ENCODE results near the gene SLC22A31.

The SLC22A31 gene

GRCh38 chr16:89219365-89219764 lies 19.0 kb upstream of the SLC22A31 start:
- Histone ChIP-seq H3K4me1 (ENCODE audit: control insufficient read depth, low read depth, low read length) (no peaks in the 10 kb centered on the region), H3K9ac (ENCODE audit: low read length) (no peak overlapping the region), H3K27ac (ENCODE audit: low read depth, low read length) (no peak overlapping the region), H3K36me3 (ENCODE audit: control insufficient read depth, insufficient read depth, low read length) (peaks cover 3% of the 10 kb centered on the region), H3K23ac (ENCODE audit: low read length) (no peak overlapping the region), H3K79me1 (ENCODE audit: low read length) (peaks cover 5% of the 10 kb centered on the region), H4K8ac (ENCODE audit: low read depth, low read length) (no peak overlapping the region), H3K4ac (ENCODE audit: low read depth, low read length) (no peak overlapping the region), H2BK15ac (replicated peaks; ENCODE audit: low read depth) (no peak overlapping the region), H3K79me2 (ENCODE audit: control insufficient read depth, insufficient read depth, low read length) (peaks cover 2% of the 10 kb centered on the region), H3K4me3 (ENCODE audit: low read length) (no peak overlapping the region), H3K56ac (ENCODE audit: low read length) (no peak overlapping the region), H2AK5ac (ENCODE audit: low read length) (no peak overlapping the region), H3K18ac (ENCODE audit: low read length) (no peak overlapping the region), H3K4me2 (ENCODE audit: low read length) (no peak overlapping the region), H2BK5ac (ENCODE audit: low read length) (no peak overlapping the region), H3K27me3 (ENCODE audit: insufficient read depth, low read length, poor library complexity) (no peaks in the 10 kb centered on the region), H2BK120ac (ENCODE audit: low read depth, low read length) (no peak overlapping the region), H4K5ac (ENCODE audit: low read length) (no peak overlapping the region)
- no CpG with 5 or more reads among the region's 5 CpGs for WGBS (ENCODE audit: extremely low coverage, insufficient coverage, low lambda C conversion rate)
- no peak for DNase-seq

- H3K79me1 ChIP-seq (ENCODE audit: low read length) = peaks cover 5% of the 10 kb centered on the region
- H3K18ac ChIP-seq (ENCODE audit: low read length) = no peak within 1 kb of the TSS
- WGBS (ENCODE audit: extremely low coverage, insufficient coverage, low lambda C conversion rate) = no CpG with 5 or more reads among the region's 91 CpGs
Observed at GRCh38 chr16:89217388-89218191, 17.3 kb upstream of the SLC22A31 start, which contains the start of gene ZNF778. ZNF778 (plus strand) TSS chr16:89217703; CDS start chr16:89221128, 3,425 bp downstream.

DNA sequence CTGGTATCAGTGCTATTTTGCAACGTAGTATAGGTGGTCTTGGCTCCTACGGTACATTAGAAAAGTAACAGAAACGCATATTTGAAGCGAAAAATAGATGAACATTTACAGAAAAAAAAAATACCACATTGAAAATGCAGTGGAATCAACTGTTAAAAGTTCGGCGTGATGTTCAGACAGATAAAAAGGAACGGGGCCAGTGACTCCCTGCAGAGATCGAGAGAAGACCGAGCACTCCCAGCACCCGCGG lies 16.7 kb upstream of the SLC22A31 start:
- Histone ChIP-seq H3K23ac (ENCODE audit: low read length) (no peak overlapping the region), H3K56ac (ENCODE audit: low read length) (peak overlapping the region; percentile 100), H2BK120ac (ENCODE audit: low read depth, low read length) (no peak overlapping the region), H3K4ac (ENCODE audit: low read depth, low read length) (no peak overlapping the region), H4K5ac (ENCODE audit: low read length) (no peak overlapping the region), H2AK5ac (ENCODE audit: low read length) (no peak overlapping the region), H2BK5ac (ENCODE audit: low read length) (no peak overlapping the region), H3K27ac (ENCODE audit: low read depth, low read length) (no peak overlapping the region), H3K9ac (ENCODE audit: low read length) (peak overlapping the region; percentile 83), H3K4me2 (ENCODE audit: low read length) (peak overlapping the region; percentile 57), H3K4me1 (ENCODE audit: control insufficient read depth, low read depth, low read length) (no peaks in the 10 kb centered on the region), H2BK15ac (replicated peaks; ENCODE audit: low read depth) (no peak overlapping the region), H3K18ac (ENCODE audit: low read length) (no peak overlapping the region), H4K8ac (ENCODE audit: low read depth, low read length) (peak overlapping the region; percentile 87), H3K36me3 (ENCODE audit: control insufficient read depth, insufficient read depth, low read length) (peaks cover 1% of the 10 kb centered on the region), H3K79me2 (ENCODE audit: control insufficient read depth, insufficient read depth, low read length) (peaks cover 2% of the 10 kb centered on the region), H3K79me1 (ENCODE audit: low read length) (peaks cover 5% of the 10 kb centered on the region), H3K27me3 (ENCODE audit: insufficient read depth, low read length, poor library complexity) (no peaks in the 10 kb centered on the region), H3K4me3 (ENCODE audit: low read length) (peak overlapping the region; percentile 93)
- WGBS (ENCODE audit: extremely low coverage, insufficient coverage, low lambda C conversion rate) = no CpG with 5 or more reads among the region's 11 CpGs
- no peak for DNase-seq

More at GRCh38 chr16:89217388-89218191, 17.3 kb upstream of the SLC22A31 start, which contains the start of gene ZNF778:
- peak within 1 kb of the TSS; percentile 100 for H3K56ac ChIP-seq (ENCODE audit: low read length)
- H3K27me3 ChIP-seq (ENCODE audit: insufficient read depth, low read length, poor library complexity) = no peaks in the 10 kb centered on the region
- DNase-seq = peak; percentile 86
- peak within 1 kb of the TSS; percentile 85 for H3K9ac ChIP-seq (ENCODE audit: low read length)
- peak within 1 kb of the TSS; percentile 87 for H4K8ac ChIP-seq (ENCODE audit: low read depth, low read length)
- peak within 1 kb of the TSS; percentile 97 for H3K4me3 ChIP-seq (ENCODE audit: low read length)
- H2BK120ac ChIP-seq (ENCODE audit: low read depth, low read length) = no peak within 1 kb of the TSS
- H2BK15ac ChIP-seq (replicated peaks; ENCODE audit: low read depth) = no peak within 1 kb of the TSS
- H2BK5ac ChIP-seq (ENCODE audit: low read length) = no peak within 1 kb of the TSS
- no peaks in the 10 kb centered on the region for H3K4me1 ChIP-seq (ENCODE audit: control insufficient read depth, low read depth, low read length)
- H3K27ac ChIP-seq (ENCODE audit: low read depth, low read length) = no peak within 1 kb of the TSS
- peaks cover 2% of the 10 kb centered on the region for H3K79me2 ChIP-seq (ENCODE audit: control insufficient read depth, insufficient read depth, low read length)
- H2AK5ac ChIP-seq (ENCODE audit: low read length) = no peak within 1 kb of the TSS
- H3K4ac ChIP-seq (ENCODE audit: low read depth, low read length) = no peak within 1 kb of the TSS
- H3K4me2 ChIP-seq (ENCODE audit: low read length) = peak within 1 kb of the TSS; percentile 57
- H3K36me3 ChIP-seq (ENCODE audit: control insufficient read depth, insufficient read depth, low read length) = peaks cover 1% of the 10 kb centered on the region
- no peak within 1 kb of the TSS for H3K23ac ChIP-seq (ENCODE audit: low read length)
- H4K5ac ChIP-seq (ENCODE audit: low read length) = no peak within 1 kb of the TSS

DNA sequence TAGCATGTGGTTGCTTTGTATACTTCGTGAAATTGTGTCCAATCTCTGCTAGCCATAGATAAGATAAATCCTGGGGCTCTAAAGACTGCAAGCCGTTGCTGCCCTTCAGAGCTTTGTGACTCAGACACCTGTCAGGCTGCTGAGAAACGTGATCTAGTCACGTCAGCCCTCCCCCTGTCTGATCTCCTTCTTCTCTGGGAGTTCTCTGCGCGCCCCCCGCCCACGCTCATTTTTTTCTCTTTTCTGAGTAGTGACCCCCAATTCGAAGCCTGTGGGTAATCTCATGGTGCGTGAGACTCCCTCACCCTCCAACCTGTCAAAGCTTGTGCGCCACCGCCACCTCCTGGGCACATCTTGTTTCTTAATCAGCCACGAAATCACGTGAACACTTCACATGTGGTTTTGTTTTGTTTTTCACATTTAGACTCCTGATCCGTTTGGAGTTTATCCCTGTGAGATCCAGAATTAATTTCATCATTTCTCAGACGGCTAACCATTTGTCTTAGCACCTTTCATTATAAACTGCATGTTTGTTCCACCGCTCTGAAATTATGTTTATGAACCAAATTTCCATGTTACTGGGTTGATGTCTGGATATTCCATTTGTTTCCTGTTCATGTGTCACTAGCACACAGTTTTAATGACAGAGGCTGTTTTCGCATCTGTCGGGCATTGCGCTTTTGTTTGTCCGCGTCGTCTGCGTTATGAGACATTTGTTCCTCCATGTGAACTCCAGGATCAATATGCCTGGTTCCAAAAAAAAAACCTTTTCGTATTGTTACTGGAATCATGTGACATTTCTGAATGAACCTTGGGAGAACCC lies 16.2 kb upstream of the SLC22A31 start:
- no peak overlapping the region for H2AK5ac ChIP-seq (ENCODE audit: low read length)
- no CpG with 5 or more reads among the region's 25 CpGs for WGBS (ENCODE audit: extremely low coverage, insufficient coverage, low lambda C conversion rate)
- H2BK120ac ChIP-seq (ENCODE audit: low read depth, low read length) = no peak overlapping the region
- H3K36me3 ChIP-seq (ENCODE audit: control insufficient read depth, insufficient read depth, low read length) = no peaks in the 10 kb centered on the region
- no peak overlapping the region for H3K4ac ChIP-seq (ENCODE audit: low read depth, low read length)
- H4K5ac ChIP-seq (ENCODE audit: low read length) = no peak overlapping the region
- DNase-seq = peak; percentile 80
- peak overlapping the region; percentile 57 for H3K4me2 ChIP-seq (ENCODE audit: low read length)
- no peak overlapping the region for H3K27ac ChIP-seq (ENCODE audit: low read depth, low read length)
- H2BK5ac ChIP-seq (ENCODE audit: low read length) = no peak overlapping the region
- peak overlapping the region; percentile 93 for H3K4me3 ChIP-seq (ENCODE audit: low read length)
- peak overlapping the region; percentile 83 for H3K9ac ChIP-seq (ENCODE audit: low read length)
- no peak overlapping the region for H3K18ac ChIP-seq (ENCODE audit: low read length)
- H3K4me1 ChIP-seq (ENCODE audit: control insufficient read depth, low read depth, low read length) = no peaks in the 10 kb centered on the region
- H3K56ac ChIP-seq (ENCODE audit: low read length) = peak overlapping the region; percentile 100
- peaks cover 5% of the 10 kb centered on the region for H3K79me1 ChIP-seq (ENCODE audit: low read length)
- no peaks in the 10 kb centered on the region for H3K27me3 ChIP-seq (ENCODE audit: insufficient read depth, low read length, poor library complexity)
- no peak overlapping the region for H2BK15ac ChIP-seq (replicated peaks; ENCODE audit: low read depth)
- H3K23ac ChIP-seq (ENCODE audit: low read length) = no peak overlapping the region
- peaks cover 2% of the 10 kb centered on the region for H3K79me2 ChIP-seq (ENCODE audit: control insufficient read depth, insufficient read depth, low read length)
- no peak overlapping the region for H4K8ac ChIP-seq (ENCODE audit: low read depth, low read length)

DNA sequence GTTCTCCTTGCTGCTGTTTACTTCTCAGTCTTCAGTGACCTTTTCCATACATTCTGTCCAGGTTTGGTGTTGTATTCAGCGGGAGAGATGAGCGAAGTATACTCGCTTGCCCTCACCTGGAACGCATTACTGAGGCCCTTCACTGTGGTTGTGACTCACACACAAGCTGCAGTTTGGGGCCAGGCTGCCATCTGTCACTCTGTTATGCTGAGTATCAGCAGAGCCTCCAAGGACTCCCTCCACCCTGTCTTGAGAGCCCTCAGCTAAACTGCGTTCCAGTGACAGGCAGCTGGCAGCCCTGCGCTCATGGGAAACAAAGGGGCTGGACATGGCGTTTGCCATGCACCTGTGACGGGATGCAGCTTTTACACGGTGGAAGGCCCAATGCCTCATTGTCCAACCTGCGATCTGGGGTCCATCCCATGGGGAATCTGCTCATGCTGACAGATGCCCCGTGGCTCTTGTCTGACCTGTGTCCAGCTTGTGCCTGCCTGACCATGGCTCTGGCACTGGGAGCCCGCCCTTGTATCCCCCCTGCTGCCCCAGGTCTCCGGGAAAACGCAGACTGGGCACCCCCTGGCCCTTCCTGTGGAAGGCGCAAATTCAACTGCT lies 10.7 kb upstream of the SLC22A31 start:
- no peak overlapping the region for H2BK15ac ChIP-seq (replicated peaks; ENCODE audit: low read depth)
- no peak overlapping the region for H4K8ac ChIP-seq (ENCODE audit: low read depth, low read length)
- H4K5ac ChIP-seq (ENCODE audit: low read length) = no peak overlapping the region
- no peak overlapping the region for H3K4me3 ChIP-seq (ENCODE audit: low read length)
- DNase-seq = no peak
- no peaks in the 10 kb centered on the region for H3K79me2 ChIP-seq (ENCODE audit: control insufficient read depth, insufficient read depth, low read length)
- WGBS (ENCODE audit: extremely low coverage, insufficient coverage, low lambda C conversion rate) = no CpG with 5 or more reads among the region's 15 CpGs
- no peak overlapping the region for H3K56ac ChIP-seq (ENCODE audit: low read length)
- H3K18ac ChIP-seq (ENCODE audit: low read length) = no peak overlapping the region
- H3K36me3 ChIP-seq (ENCODE audit: control insufficient read depth, insufficient read depth, low read length) = no peaks in the 10 kb centered on the region
- no peak overlapping the region for H3K4me2 ChIP-seq (ENCODE audit: low read length)
- no peak overlapping the region for H2BK5ac ChIP-seq (ENCODE audit: low read length)
- H2BK120ac ChIP-seq (ENCODE audit: low read depth, low read length) = no peak overlapping the region
- no peak overlapping the region for H2AK5ac ChIP-seq (ENCODE audit: low read length)
- no peak overlapping the region for H3K4ac ChIP-seq (ENCODE audit: low read depth, low read length)
- H3K79me1 ChIP-seq (ENCODE audit: low read length) = no peaks in the 10 kb centered on the region
- no peaks in the 10 kb centered on the region for H3K4me1 ChIP-seq (ENCODE audit: control insufficient read depth, low read depth, low read length)
- no peak overlapping the region for H3K23ac ChIP-seq (ENCODE audit: low read length)
- H3K9ac ChIP-seq (ENCODE audit: low read length) = no peak overlapping the region
- H3K27ac ChIP-seq (ENCODE audit: low read depth, low read length) = no peak overlapping the region
- H3K27me3 ChIP-seq (ENCODE audit: insufficient read depth, low read length, poor library complexity) = no peaks in the 10 kb centered on the region

Data from mesendoderm (in vitro differentiated cells).